ENCODE measurements around the gene COL12A1. TPM values are rescaled to one million over a fixed set of nuclear protein-coding genes. Genes with fewer than 3 reads are reported as not detected.

The COL12A1 gene
- total and polyA plus RNA-seq, 2 experiments from 2014 or later = 0.39 to 6.3 TPM

GRCh38 chr6:75079589-75079988 is 126.3 kb downstream of the COL12A1 start:
- TF ChIP-seq ZNF331 (CRISPR knock-in tag; IDR thresholded peaks at IDR 0.05; ENCODE audit: low read depth) (no peak), NANOG (IDR thresholded peaks at IDR 0.05; ENCODE audit: borderline replicate concordance) (no peak), ZNF114 (CRISPR knock-in tag; IDR thresholded peaks at IDR 0.05) (no peak), EZH2 (IDR thresholded peaks at IDR 0.05; ENCODE audit: low read depth, unreplicated experiment) (no peak), JUNB (IDR thresholded peaks at IDR 0.05; ENCODE audit: unreplicated experiment) (no peak), CTCF (conservative IDR thresholded peaks at IDR 0.05; ENCODE audit: low read depth in 2 of 2) (no peak), CREB1 (CRISPR knock-in tag; IDR thresholded peaks at IDR 0.05; ENCODE audit: low read depth) (no peak), POLR2AphosphoS5 (IDR thresholded peaks at IDR 0.05; ENCODE audit: low read depth) (no peak), ETS1 (IDR thresholded peaks at IDR 0.05) (no peak), REST (IDR thresholded peaks at IDR 0.05; ENCODE audit: unreplicated experiment) (no peak), ZNF462 (CRISPR knock-in tag; IDR thresholded peaks at IDR 0.05) (no peak), EZH2phosphoT487 (IDR thresholded peaks at IDR 0.05; ENCODE audit: unreplicated experiment) (no peak), STAT1 (IDR thresholded peaks at IDR 0.05; ENCODE audit: unreplicated experiment) (no peak)
- H3F3A ChIP-seq (replicated peaks; ENCODE audit: low read depth) = no peaks in the 10 kb centered on the region
- Mint-ChIP-seq H3K9me3 (no peaks in the 10 kb centered on the region), H3K36me3 (ENCODE audit: low read depth) (no peaks in the 10 kb centered on the region), H3K27me3 (ENCODE audit: insufficient read depth, low read depth, poor library complexity) (no peaks in the 10 kb centered on the region), H3K27ac (no peak overlapping the region), H3K4me1 (peaks cover 3% of the 10 kb centered on the region; the same call in 2 of the 3 replicates), H3K4me3 (no peak overlapping the region)
- peaks cover 18% of the 10 kb centered on the region for H3K27me3 ChIP-seq (ENCODE audit: insufficient read depth)
- H3K27ac ChIP-seq (ENCODE audit: low read depth) = no peak overlapping the region
- H2AFZ ChIP-seq = no peak overlapping the region
- H3K4me1 ChIP-seq (ENCODE audit: insufficient read depth) = 0 out of 2 replicates have a peak, but pooled peaks cover 5% of the 10 kb centered on the region
- H3K79me2 ChIP-seq (replicated peaks; ENCODE audit: insufficient read depth) = no peaks in the 10 kb centered on the region
- no peaks in the 10 kb centered on the region for H4K20me1 ChIP-seq (replicated peaks; ENCODE audit: insufficient read depth)
- no peak for DNase-seq (ENCODE audit: low spot score)
- H3K36me3 ChIP-seq (ENCODE audit: insufficient read depth) = no peaks in the 10 kb centered on the region
- H3K9me2 ChIP-seq (ENCODE audit: insufficient read depth) = peaks cover 4% of the 10 kb centered on the region; the same call in 1 of the 2 replicates
- no peak overlapping the region for H3K4me3 ChIP-seq
- no peak overlapping the region for H3K4me2 ChIP-seq
- ATAC-seq = no peak
